Ecto neural progenitor cell (in vitro differentiated cells): ENCODE results near the gene GPX6.
"Not testable (repeated sequence)": the region's sequence is repeated elsewhere in the genome, so short reads cannot be mapped to it uniquely, and the experiment has no call there.

Experiments used
- DNase-seq: peaks from one replicate; pipeline ENCODE4 v3.0.0-alpha.2; 2018; ENCODE audit warnings: low spot score

Gene GPX6

GRCh38 chr6:28515676-28516075, at the start of gene GPX6:
GPX6 (minus strand) TSS chr6:28515793; CDS start chr6:28515743, 50 bp downstream.
- no peak for DNase-seq

DNA sequence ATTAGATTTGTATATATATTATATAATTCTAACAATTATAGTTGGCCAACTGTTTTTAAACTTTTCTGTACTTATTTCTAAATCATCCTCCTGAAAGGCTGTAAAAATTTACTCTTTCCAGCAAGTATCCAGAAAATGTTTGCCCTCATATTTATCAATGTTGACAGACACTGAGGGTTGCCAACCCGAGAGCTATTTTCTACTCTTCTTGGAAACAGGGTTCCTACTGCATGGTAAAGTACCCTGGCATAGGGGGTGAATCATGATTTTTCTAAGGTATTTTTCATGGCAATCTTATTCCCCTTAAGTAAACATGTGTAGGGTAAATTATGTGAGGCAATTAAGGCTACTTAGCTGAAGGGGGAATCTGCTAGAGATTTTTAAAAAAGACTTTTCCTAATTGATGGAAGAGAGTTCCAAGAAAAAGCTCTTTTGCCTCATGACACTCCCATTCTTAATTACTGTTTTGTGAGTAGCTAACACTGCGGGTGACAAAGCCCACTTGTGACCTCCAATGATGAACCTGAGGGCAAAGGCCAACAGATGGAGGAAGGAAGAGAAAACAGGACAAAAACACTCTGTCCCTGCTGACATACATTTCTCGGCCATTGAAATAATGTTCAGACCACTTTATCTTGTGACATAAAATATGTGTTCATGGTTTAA, 48.0 kb upstream of the GPX6 start:
- DNase-seq: no peak

- no peak for DNase-seq
These were observed 43.0 kb upstream of the GPX6 start for GRCh38 chr6:28558629-28559028.

GRCh38 chr6:28555136-28555535, 39.5 kb upstream of the GPX6 start:
- no peak for DNase-seq

GRCh38 chr6:28553986-28554881, 38.6 kb upstream of the GPX6 start:
- no peak for DNase-seq

- no peak for DNase-seq
These were observed 37.9 kb upstream of the GPX6 start for GRCh38 chr6:28553384-28553985.

- no peak for DNase-seq
These were observed 36.5 kb upstream of the GPX6 start for GRCh38 chr6:28551891-28552666.

DNA sequence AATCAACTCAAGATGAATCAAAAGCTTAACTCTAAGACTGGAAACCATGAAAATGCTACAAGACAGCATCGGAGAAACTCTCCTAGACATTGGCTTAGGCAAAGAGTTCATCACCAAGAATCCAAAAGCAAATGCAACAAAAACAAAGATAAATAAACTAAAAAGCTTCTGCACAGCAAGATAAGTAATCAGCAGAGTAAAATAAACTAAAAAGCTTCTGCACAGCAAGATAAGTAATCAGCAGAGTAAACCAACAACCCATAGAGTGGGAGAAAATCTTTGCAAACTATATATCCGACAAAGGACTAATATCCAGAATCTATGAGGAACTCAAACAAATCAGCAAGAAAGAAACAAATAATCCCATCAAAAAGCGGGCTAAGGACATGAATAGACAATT, 31.4 kb upstream of the GPX6 start:
- not testable (repeated sequence) for DNase-seq

DNA sequence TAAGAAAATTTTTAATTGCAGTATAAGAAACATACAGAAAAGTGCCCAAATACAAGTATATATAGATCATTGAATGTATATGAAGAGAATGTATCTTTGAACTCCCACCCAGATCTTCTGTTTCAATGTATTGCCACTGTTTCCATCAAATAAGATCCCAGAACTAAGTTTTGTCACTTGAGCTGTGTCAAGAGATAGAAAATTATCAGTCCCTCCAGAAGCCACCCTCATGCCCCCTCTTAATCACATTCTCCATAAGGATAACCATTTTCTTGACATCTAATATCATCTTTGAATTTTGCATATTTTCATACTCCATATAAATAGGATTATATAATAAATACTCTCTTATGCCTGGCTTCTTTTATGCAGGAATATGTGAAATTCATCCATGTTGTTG, 30.4 kb upstream of the GPX6 start:
- no peak for DNase-seq

DNA sequence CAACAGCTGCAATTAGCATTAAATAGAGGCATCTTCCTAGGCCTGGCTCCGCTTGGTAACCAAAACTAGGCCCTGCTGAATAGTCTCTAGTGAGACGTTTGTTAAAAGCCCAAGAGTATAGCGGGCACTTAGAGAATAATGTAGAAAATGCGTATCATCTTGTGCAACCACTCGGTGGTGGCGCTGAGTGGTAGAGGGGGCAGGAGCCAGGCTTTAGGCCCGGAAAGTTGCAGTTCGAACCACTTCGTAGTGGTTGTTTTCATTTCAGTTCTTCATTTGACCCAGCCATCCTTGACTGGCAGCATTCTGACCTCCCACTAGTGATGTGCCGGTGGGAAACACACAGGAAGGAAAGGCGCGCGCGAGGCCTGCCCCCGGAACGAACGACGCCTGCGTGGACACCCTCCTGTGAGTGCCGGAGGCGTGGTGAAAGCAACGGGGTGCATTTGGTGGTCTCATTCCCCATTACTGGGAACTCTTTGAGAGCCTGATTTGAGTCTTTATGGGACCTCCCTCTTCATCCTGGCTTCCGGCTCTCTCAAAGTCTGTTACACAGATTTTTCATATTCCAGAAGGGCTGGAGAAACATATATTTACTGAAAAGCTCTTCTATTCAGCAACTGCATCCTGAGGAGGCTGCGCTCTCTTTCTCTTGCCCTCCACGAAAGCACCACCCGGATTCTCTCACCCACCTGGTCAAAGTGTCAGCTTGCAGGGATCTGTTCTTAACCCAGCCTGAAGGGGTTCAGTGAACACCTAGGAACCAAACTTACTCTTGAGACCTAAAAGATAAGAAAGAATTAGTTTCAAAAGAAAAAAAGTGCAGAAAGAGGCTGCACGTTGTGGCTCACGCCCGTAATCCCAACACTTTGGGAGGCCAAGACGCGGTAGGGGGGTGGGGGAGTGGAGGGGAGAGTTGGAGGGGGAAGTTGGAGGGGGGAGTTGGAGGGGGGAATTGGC, 28.3 kb upstream of the GPX6 start:
- DNase-seq: peak; percentile 73

DNA sequence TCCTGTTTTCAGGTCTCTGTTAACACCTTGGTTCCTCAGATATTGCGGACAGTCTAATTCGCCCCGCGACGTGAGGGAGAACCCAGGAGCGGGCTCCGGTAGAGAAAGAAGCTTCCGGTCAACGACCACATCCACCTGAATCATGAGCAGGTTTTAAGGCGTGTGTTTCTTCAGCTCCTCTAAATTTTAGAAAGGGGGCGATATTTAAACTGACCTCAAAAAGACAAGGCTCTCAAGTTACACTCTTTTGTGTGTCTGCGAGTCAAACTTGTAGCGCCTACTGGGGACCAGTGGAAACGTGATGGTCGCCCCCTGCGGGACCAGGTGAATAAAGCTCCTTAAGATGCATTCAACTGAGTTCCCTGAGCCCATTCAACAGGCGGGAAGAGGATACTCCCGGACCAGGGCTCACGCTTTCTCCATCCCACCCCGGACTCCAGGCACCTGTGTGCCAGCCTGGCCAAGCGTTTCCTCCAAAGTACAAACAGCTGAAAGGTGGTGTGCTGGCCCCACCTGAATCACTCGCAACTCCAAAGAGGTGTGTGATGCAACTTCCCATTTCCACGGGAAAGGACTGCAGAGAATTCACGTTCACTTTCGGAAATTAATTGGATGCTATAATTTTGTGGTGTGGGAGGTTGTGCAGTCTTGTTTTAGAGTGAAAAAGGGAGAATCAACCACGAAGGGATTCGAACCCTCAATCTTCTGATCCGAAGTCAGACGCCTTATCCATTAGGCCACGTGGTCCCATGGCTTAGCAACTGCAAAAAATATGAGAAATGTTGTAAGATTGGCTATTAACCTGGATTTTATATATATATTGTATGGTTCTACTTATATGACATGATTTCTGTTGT, 27.1 kb upstream of the GPX6 start:
- peak; percentile 88 for DNase-seq

- no peak for DNase-seq
These were observed 26.4 kb upstream of the GPX6 start for GRCh38 chr6:28541996-28542395.

- DNase-seq: peak; percentile 56
These were observed 22.0 kb upstream of the GPX6 start for GRCh38 chr6:28537509-28538140.

DNA sequence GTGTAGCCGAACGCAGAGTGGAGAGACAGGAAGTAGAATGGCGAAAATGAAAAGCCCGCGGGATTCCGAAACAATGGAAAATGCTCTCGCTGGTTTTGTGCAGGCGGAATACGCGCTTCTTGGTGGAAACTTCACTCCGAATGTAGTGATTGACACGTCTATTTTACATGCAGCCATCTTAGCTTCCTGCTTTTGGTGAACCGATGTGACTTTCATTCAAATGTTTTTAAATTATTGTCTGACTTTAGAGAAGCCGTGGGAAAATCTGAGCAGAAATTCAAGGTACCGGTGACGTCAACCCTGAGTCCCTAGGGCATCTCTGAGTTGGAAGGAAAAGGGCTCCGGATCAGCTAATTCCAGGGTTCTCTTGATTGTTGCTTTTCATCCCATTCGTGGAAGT, 21.5 kb upstream of the GPX6 start:
- no peak for DNase-seq

DNA sequence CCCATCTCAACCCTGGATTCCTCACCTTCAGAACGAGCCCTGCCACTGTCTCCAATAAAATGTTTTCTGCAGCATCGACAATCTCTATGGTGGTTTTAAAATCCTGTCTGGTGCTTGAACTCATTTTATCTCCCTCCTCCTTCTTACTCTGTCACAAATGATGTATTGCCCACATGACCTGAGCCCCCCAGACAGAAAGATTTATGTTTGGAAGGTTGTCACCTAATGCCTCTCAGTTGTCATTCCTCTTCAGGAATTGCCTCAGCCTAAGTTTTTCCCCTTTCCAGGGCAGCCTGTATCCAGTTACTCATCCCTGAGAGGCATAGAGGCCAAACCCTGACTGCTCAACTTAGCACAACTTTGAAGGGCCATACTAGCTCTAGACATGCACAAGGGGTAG, 19.3 kb upstream of the GPX6 start:
- DNase-seq: no peak

- DNase-seq: no peak
These were observed 18.7 kb upstream of the GPX6 start for GRCh38 chr6:28534306-28534705.

- DNase-seq: no peak
These were observed 16.0 kb upstream of the GPX6 start for GRCh38 chr6:28531479-28532128.

DNA sequence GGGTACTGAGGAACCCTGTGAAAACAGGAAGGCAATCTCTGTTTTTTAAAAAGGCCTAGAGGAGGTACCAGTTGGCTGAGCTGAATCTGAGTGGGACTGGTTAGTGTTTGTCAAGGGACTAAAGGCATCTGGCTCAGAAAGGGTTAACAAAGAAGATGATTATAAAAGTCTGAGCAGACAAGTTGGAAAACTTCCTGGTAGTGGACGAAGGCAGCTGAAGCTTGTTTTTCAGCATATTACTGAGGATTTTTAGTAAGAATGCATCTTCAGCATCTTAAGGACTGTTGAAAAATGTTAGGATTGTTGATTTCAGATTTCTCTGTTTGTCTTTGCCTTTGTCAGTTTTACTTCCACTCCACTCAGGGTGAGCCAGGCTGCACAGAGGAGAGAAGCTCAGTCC, 15.2 kb upstream of the GPX6 start:
- no peak for DNase-seq

DNA sequence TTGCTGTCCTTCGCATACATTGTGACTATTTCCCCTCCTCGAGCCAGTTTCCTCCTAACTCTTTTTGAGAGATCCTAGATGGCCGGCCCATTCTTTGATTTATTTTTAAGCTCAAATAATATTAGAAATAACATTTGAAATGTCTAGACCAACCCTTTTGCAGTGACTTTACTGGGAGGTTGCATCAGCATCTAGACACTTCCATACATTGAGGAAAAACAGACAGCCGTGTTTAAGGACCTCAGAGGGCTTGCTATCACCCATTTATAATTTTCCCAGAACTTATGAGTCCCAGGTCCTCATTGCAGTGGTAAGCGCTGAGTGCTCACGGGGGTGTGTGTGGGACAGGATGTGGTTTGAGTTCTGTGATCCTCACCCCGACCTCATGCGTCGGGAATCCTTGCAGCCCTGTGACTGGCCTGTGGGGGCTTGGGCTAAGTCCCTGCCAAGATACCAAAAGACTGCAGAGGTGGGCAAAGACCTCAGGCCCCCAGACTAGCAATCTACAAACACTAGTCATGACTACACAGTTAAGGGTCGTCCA, 10.0 kb upstream of the GPX6 start, which contains the start of gene GPX5:
GPX5 (plus strand) TSS at position 386 of the 544 bp plus-strand sequence; CDS start at position 519, 133 bp downstream.
- DNase-seq: no peak
